NCI-H748 (cell line): ENCODE measurements around the gene OPTN.
A peak's percentile ranks its signal among the peaks of the same experiment; 100 is the strongest.
"Not testable (repeated sequence)": the region's sequence is repeated elsewhere in the genome, so short reads cannot be mapped to it uniquely, and the experiment has no call there.

Experiments used
- DNase-seq: peaks from one replicate; lab custom pipeline; 2025; ENCODE audit not compliant: unreplicated experiment; lab: John Stamatoyannopoulos, UW

The OPTN gene

GRCh38 chr10:13118784-13119410 is 18.9 kb downstream of the OPTN start:
- no peak for DNase-seq

DNA sequence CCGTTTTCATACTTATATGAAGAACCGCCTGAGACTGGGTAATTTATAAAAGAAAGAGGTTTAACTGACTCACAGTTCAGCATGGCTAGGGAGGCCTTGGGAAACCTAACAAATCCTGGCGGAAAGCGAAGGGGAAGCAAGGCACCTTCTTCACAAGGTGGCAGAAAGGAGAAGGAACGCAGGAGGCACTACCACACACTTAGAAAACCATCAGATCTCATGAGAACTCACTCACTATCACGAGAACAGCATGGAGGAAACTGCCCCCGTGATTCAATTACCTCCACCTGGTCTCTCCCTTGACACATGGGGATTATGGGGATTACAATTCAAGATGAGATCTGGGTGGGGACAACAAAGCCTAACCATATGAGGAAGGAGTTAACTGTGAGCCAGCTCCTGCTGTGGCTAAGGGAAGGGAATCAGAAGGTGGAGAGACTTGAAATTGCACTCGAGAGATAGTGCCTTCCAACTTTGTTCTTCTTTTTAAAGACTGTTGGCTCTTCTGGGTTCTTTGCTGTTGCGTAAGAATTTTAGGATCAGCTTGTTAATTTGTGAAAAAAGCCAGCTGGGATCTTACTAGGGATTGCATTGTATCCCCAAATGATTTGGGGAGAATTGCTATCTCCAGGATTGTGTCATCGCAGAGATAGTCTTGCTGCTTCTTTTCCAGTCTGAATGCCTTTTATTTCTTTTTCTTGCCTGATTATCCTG is 21.0 kb downstream of the OPTN start:
- DNase-seq = no peak

DNA sequence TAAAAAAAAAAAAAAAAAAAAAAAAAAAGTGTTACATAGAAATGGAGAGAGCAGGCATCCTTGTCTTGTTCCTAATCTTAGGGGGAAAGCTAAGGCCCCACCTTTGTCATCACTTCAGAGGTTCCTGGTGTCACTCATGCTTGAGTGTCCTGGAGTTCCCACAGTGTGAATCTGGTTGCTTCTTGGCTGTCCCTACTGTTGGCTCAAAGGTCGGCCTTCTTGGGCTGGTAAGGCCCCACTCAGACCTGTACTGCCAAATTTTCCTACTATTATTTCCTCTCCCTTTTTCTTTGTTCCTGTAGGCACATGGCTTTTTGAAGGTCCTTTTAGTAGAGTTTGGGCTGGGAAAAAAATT is 21.5 kb downstream of the OPTN start:
- DNase-seq = no peak

- DNase-seq = no peak
These were observed 36.7 kb downstream of the OPTN start for GRCh38 chr10:13136651-13137050.

GRCh38 chr10:13139150-13139549 is 39.2 kb downstream of the OPTN start:
- no peak for DNase-seq

- no peak for DNase-seq
These were observed 39.7 kb downstream of the OPTN start for GRCh38 chr10:13139676-13140075.

GRCh38 chr10:13140627-13141190 is 40.7 kb downstream of the OPTN start:
- no peak for DNase-seq

DNA sequence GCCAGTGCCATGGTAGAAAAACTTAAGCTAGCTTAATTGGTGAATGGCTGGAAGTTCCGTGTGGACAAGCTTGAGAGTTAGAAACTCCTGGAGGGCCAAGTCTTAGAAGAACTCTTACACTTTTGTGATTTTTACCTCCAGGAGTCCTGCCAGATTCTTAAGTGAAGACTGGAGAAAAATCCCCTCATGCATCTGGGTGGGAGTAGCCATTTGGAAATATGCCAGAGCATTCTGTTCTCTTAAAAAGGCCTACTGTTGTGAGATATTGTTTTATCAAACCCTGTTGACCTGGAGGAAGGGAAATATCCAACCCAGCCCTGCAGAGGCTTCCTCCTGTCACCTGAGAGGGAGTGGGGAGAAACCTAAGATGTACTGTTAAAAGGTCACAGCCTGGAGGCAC is 43.8 kb downstream of the OPTN start:
- DNase-seq = no peak

DNA sequence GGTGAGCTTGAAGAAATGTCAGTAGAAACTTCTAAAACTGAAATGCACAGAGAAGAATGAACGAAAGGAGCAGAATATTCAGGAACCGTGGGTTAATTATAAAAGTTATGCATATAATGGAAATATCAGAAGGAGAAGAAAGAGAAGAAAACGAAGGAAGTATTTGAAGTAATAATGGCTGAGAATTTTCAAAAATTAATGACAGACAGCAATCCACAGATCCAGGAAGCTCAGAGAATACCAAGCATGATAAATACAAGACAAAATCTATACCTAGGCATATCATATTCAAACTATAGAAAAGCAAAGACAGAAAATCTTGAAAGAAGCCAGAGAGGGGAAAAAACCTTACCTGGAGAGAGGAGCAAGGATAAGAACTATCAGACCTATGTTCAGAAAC is 44.9 kb downstream of the OPTN start:
- DNase-seq = no peak

DNA sequence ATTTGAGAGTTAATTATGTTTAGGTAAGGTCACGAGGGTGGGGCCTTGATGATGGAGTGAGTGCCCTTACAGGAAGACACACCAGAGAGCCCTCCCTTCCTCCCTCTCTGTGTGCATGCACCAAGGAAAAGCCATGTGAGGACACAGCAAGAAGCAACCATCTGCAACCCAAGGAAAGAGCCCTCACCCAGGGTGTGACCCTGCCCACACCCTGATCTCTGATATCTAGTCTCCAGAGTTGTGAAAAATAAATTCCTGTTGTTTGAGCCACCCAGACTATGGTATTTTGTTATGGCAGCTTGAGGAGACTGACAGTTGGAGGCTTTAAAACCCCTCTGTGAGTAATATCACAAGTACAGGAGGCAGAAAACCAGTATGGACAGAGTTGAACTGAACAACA is 46.4 kb downstream of the OPTN start:
- no peak for DNase-seq

GRCh38 chr10:13147161-13147560 is 47.2 kb downstream of the OPTN start:
- no peak for DNase-seq

GRCh38 chr10:13152296-13152695 is 52.3 kb downstream of the OPTN start:
- no peak for DNase-seq

DNA sequence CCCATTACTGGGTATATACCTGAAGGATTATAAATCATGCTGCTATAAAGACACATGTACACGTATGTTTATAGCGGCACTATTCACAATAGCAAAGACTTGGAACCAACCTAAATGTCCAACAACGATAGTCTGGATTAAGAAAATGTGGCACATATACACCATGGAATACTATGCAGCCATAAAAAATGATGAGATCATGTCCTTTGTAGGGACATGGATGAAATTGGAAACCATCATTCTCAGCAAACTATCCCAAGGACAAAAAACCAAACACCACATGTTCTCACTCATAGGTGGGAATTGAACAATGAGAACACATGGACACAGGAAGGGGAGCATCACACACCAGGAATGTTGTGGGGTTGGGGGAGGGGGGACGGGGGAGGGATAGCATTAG is 55.9 kb downstream of the OPTN start:
- DNase-seq = not testable (repeated sequence)

- peak; percentile 60 for DNase-seq
These were observed 58.4 kb downstream of the OPTN start for GRCh38 chr10:13158401-13158800.

DNA sequence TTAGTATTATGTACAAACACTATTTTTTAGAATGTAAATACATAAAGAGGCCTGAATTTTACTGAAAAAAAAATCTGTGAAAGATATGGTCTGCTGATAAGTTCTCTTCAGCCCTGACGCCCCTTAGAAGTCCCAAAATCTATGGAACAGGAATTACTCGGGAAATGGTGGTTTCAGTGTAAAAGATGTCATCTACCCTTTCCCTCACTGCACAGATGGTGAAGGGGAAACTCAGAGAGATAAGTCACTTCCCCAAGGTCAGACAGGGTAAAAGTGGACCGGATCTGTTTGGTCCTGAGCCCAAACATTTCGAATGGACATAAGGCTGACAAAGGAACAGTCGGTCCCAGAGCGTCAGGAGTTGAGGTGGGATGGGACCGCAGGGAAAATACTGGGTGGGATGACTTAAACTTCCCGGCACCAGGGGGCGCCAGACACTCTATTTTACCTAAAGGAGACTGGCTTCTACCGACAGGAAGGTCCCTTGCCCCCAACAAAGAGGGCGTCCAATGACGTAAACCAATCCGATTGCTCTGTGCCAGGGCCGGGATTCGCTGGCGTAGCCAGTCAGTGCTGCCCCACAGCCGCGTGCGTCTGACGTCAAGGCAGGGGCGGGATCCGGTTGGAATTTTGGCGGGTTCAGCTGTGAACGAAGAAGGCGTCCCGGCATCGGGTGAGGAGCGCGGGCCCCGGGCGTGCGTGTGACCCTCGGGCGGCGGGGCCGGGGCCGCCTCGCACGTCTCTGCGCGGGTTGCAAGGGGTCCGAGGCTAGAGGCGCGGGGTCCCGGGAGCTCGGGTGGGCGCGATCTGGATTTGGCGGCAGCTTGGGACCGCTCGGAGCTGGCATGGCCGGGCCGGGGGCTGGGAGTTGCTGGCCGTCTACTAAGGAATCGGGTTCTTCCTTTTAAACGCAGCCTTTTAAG is 61.2 kb downstream of the OPTN start, which contains the start of gene MCM10:
Gene MCM10, plus strand, starts transcription at position 625 of the 923 bp plus-strand sequence. CDS start 2,645 bp downstream, outside the sequence.
- peak; percentile 98 for DNase-seq

DNA sequence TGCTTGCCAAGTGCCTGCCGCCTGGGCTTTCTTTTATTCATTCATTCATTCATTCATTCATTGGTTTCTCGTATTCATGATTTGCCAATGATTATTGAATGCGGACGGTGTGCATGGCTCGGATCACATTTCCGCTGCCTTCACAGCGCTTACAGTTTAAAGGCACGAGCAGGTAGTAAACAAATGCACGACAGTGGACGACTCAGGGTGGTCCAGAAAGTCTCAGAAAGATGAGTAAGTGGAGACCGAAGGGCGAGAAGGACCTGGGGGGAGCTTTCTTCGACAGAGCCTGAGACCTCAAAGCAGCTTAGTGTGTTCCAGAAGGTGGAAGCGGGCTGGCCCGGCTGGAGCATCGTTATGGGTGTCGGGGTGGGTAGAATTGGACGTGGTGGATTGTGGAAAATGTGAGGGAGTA is 61.9 kb downstream of the OPTN start:
- peak; percentile 24 for DNase-seq

- DNase-seq = no peak
These were observed 63.9 kb downstream of the OPTN start for GRCh38 chr10:13163859-13164258.

- DNase-seq = no peak
These were observed 65.2 kb downstream of the OPTN start for GRCh38 chr10:13165177-13165576.

- DNase-seq = no peak
These were observed 67.6 kb downstream of the OPTN start for GRCh38 chr10:13167568-13167967.

GRCh38 chr10:13168781-13169180 is 68.8 kb downstream of the OPTN start:
- peak; percentile 31 for DNase-seq

GRCh38 chr10:13173616-13174015 is 73.7 kb downstream of the OPTN start:
- DNase-seq = no peak
